ENCODE results near the gene ADAM12.

DNA sequence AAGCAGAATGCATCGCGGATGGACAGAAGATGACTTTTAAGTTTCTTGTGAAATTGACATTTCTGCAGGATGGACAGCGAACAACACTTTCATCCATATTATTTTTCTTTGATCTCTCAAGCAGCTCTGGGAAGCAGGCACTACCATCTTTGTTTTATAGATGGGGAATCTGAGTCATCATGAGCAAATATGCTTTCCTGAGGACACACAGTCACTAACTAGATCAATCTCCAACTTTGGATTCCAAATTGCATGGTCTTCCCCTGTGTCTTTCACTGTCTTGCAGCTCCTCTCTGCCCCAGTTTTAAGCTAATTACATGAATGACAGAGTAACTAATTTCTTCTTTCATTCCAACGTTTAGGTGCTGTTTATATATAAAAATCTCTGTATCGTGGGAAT is 201.5 kb downstream of the ADAM12 start:
- TF ChIP-seq, protein P1, sequence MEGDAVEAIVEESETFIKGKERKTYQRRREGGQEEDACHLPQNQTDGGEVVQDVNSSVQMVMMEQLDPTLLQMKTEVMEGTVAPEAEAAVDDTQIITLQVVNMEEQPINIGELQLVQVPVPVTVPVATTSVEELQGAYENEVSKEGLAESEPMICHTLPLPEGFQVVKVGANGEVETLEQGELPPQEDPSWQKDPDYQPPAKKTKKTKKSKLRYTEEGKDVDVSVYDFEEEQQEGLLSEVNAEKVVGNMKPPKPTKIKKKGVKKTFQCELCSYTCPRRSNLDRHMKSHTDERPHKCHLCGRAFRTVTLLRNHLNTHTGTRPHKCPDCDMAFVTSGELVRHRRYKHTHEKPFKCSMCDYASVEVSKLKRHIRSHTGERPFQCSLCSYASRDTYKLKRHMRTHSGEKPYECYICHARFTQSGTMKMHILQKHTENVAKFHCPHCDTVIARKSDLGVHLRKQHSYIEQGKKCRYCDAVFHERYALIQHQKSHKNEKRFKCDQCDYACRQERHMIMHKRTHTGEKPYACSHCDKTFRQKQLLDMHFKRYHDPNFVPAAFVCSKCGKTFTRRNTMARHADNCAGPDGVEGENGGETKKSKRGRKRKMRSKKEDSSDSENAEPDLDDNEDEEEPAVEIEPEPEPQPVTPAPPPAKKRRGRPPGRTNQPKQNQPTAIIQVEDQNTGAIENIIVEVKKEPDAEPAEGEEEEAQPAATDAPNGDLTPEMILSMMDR (IDR thresholded peaks at IDR 0.05), result no peak
- no peak for TF ChIP-seq POLR2A (IDR thresholded peaks at IDR 0.05)
